IPS-15b (cell line): Measurements from ENCODE around the gene SLC35B2.
A peak's percentile ranks its signal among the peaks of the same experiment; 100 is the strongest.

Experiments
- H3K27me3 ChIP-seq: one replicate; pipeline ENCODE4 v1.6.1; 2013; ENCODE audit warnings: low read length; ENCODE audit not compliant: control insufficient read depth, insufficient read depth
- H3K36me3 ChIP-seq: one replicate; pipeline ENCODE4 v1.6.1; 2013; ENCODE audit warnings: low read length; ENCODE audit not compliant: control insufficient read depth, insufficient read depth
- H3K4me1 ChIP-seq: one replicate; pipeline ENCODE4 v1.6.1; 2013; ENCODE audit warnings: mild to moderate bottlenecking, low read length; ENCODE audit not compliant: control insufficient read depth, insufficient read depth
- H3K4me3 ChIP-seq: one replicate; pipeline ENCODE4 v1.5.1; 2013; ENCODE audit warnings: low read depth, low read length
- H3K9ac ChIP-seq: one replicate; pipeline ENCODE4 v1.6.1; 2013; ENCODE audit warnings: low read depth, mild to moderate bottlenecking, low read length
- H3K9me3 ChIP-seq: one replicate; pipeline ENCODE4 v1.6.1; 2013; ENCODE audit warnings: mild to moderate bottlenecking, low read length; ENCODE audit not compliant: control insufficient read depth, insufficient read depth

SLC35B2 gene

DNA sequence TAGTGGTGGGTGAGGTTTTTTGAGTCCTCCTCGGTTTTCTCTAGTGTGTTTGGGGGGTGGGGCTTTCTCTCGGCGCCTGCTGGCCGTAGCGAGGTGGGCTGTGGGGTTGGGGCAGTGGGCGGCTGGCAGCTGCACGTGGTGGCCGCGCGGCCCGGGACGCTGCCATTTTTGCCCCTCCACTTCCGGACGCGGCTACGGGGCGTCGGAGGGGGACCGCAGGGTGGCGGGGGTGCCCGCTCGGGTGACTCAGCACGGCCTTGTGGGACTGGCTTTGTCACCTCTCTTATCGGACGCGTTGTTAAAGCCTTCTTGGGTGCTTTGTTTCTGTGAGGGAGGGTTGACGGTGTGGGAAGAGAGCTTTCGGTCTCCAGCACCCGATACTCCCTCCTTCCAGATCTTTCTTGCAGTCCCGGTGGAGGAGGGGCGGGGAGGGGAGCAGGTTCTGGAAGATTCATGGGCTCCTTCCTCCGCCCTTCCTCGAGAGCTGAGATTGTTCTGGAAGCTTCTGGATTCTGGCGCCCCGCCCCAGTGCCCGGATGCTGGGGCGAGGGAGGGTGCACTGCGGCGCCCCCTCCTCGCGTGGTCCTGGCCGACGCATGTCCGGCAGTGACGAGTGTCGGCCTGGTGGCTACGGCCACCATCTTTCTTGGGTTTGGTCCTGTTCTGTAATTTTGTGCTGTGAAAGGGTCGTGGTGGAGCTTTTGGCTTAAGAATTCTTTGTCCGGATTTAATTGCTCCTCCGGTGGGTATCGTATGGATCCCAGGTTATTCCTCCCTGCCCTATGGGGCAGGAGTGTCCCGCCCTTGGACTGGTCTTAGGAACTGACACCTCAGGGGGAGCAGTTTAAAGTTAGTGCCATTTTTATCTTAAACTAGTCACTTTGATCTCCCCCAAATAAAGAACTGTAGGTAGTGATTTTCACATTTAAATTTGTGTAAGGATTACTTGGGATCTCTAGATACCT lies 9.7 kb downstream of the SLC35B2 start:
- H3K36me3 ChIP-seq: peaks cover 42% of the 10 kb centered on the region
- no peaks in the 10 kb centered on the region for H3K9me3 ChIP-seq
- H3K27me3 ChIP-seq: no peaks in the 10 kb centered on the region
- H3K9ac ChIP-seq: peak overlapping the region; percentile 100
- H3K4me1 ChIP-seq: peaks cover 18% of the 10 kb centered on the region
- H3K4me3 ChIP-seq: peak overlapping the region; percentile 100

GRCh38 chr6:44246663-44247337 lies 10.5 kb downstream of the SLC35B2 start, which contains the start of gene HSP90AB1:
HSP90AB1 (plus strand) TSS chr6:44247101; CDS start chr6:44248630, 1,529 bp downstream.
- peaks cover 36% of the 10 kb centered on the region for H3K36me3 ChIP-seq
- peak within 1 kb of the TSS; percentile 100 for H3K4me3 ChIP-seq
- H3K9ac ChIP-seq: peak within 1 kb of the TSS; percentile 100
- H3K4me1 ChIP-seq: peaks cover 18% of the 10 kb centered on the region
- no peaks in the 10 kb centered on the region for H3K27me3 ChIP-seq
- no peaks in the 10 kb centered on the region for H3K9me3 ChIP-seq

GRCh38 chr6:44245912-44246662 lies 11.2 kb downstream of the SLC35B2 start:
- H3K4me3 ChIP-seq: peak overlapping the region; percentile 100
- no peaks in the 10 kb centered on the region for H3K9me3 ChIP-seq
- peak overlapping the region; percentile 96 for H3K9ac ChIP-seq
- peaks cover 29% of the 10 kb centered on the region for H3K36me3 ChIP-seq
- no peaks in the 10 kb centered on the region for H3K27me3 ChIP-seq
- peaks cover 18% of the 10 kb centered on the region for H3K4me1 ChIP-seq

- Histone ChIP-seq H3K27me3 (no peaks in the 10 kb centered on the region), H3K36me3 (peaks cover 23% of the 10 kb centered on the region), H3K9me3 (no peaks in the 10 kb centered on the region), H3K4me1 (peaks cover 18% of the 10 kb centered on the region), H3K9ac (peak overlapping the region; percentile 56), H3K4me3 (peak overlapping the region; percentile 73)
Observed at GRCh38 chr6:44245391-44245911, 11.9 kb downstream of the SLC35B2 start.

DNA sequence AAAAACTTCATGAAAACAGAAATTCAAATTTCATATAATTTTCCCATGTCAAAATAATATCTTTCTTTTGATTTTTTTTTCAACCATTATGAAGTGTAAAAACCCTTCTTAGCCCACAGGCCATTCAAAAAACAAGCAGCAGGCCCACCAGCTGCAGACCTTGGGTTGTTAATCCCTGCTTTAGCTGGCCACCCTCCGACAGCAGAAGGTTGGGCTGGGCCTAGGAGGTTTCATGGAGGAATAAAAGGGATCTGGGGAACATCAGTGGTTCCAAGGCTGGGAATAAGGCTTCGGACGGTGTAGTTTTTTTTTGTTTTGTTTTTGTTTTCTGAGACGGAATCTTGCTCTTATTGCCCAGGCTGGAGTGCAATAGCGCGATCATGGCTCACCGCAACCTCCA lies 14.0 kb downstream of the SLC35B2 start:
- H3K9me3 ChIP-seq: no peaks in the 10 kb centered on the region
- H3K4me3 ChIP-seq: no peak overlapping the region
- no peaks in the 10 kb centered on the region for H3K27me3 ChIP-seq
- peaks cover 7% of the 10 kb centered on the region for H3K4me1 ChIP-seq
- H3K36me3 ChIP-seq: peaks cover 3% of the 10 kb centered on the region
- no peak overlapping the region for H3K9ac ChIP-seq

DNA sequence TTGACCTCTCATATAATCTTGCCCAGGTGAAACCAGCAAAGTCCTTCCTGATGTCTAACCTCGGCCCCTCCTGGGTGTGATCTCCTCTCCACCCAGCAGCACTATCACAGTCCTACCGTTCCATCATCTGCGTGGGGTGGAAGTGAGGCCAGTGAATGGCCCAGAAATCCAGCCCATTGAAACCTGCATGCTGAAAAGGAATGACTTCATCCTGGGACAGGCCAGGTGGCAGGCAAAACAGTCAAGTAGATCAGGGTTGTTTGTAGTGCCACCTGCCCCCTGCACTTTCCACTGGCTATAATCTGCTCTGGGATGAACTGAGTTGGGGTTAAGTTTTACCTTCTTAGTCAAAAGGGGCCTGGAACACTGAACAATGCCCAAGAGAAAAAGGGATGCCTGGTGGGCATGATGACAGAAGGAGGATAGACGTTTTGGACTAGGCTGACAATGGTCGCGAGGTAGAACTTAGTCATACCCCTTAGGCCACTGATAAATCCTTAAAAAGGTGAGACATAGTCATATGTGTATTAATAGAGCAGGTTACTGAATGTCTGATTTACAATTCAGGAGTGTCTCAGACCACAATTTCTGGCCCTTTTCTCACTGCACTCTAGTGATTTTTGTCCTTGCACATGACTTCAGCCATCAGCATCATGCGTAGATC lies 18.5 kb downstream of the SLC35B2 start:
- H3K27me3 ChIP-seq: no peaks in the 10 kb centered on the region
- H3K9me3 ChIP-seq: no peaks in the 10 kb centered on the region
- H3K4me3 ChIP-seq: no peak overlapping the region
- no peak overlapping the region for H3K9ac ChIP-seq
- H3K4me1 ChIP-seq: peaks cover 4% of the 10 kb centered on the region
- peaks cover 4% of the 10 kb centered on the region for H3K36me3 ChIP-seq

- Histone ChIP-seq H3K9me3 (no peaks in the 10 kb centered on the region), H3K27me3 (no peaks in the 10 kb centered on the region), H3K4me1 (peaks cover 4% of the 10 kb centered on the region), H3K4me3 (peak overlapping the region; percentile 65), H3K36me3 (peaks cover 7% of the 10 kb centered on the region), H3K9ac (peak overlapping the region; percentile 49)
Observed at GRCh38 chr6:44237813-44238433, 19.4 kb downstream of the SLC35B2 start.

- Histone ChIP-seq H3K36me3 (peaks cover 13% of the 10 kb centered on the region), H3K4me1 (peaks cover 4% of the 10 kb centered on the region), H3K27me3 (no peaks in the 10 kb centered on the region), H3K9me3 (no peaks in the 10 kb centered on the region), H3K9ac (peak overlapping the region; percentile 49), H3K4me3 (peak overlapping the region; percentile 65)
Observed at GRCh38 chr6:44237021-44237812, 20.1 kb downstream of the SLC35B2 start.

- no peaks in the 10 kb centered on the region for H3K27me3 ChIP-seq
Observed at GRCh38 chr6:44235891-44236516, 21.3 kb downstream of the SLC35B2 start.

GRCh38 chr6:44235269-44235668 lies 22.1 kb downstream of the SLC35B2 start:
- Histone ChIP-seq H3K4me1 (peaks cover 4% of the 10 kb centered on the region), H3K4me3 (no peak overlapping the region), H3K9me3 (no peaks in the 10 kb centered on the region), H3K36me3 (peaks cover 24% of the 10 kb centered on the region), H3K9ac (no peak overlapping the region), H3K27me3 (no peaks in the 10 kb centered on the region)

More at GRCh38 chr6:44235891-44236516, 21.3 kb downstream of the SLC35B2 start:
- Histone ChIP-seq H3K9me3 (no peaks in the 10 kb centered on the region), H3K9ac (no peak overlapping the region), H3K4me3 (no peak overlapping the region), H3K36me3 (peaks cover 22% of the 10 kb centered on the region), H3K4me1 (peaks cover 4% of the 10 kb centered on the region)
